Endodermal cell (in vitro differentiated cells): ENCODE results near the gene RPRD2. TPM values are rescaled to one million over a fixed set of nuclear protein-coding genes. Genes with fewer than 3 reads are reported as not detected.

Experiments
- DNase-seq: peaks from one replicate; pipeline ENCODE4 v3.0.0-alpha.2; 2017
- H3K27ac ChIP-seq: 2 replicates; pipeline ENCODE4 v1.5.1; 2013; ENCODE audit warnings: mild to moderate bottlenecking, low read depth, low read length, moderate library complexity
- H3K27me3 ChIP-seq: 2 replicates; pipeline ENCODE4 v1.6.1; 2013; ENCODE audit warnings: mild to moderate bottlenecking, low read length, moderate library complexity; ENCODE audit not compliant: insufficient read depth, control insufficient read depth, poor library complexity, severe bottlenecking
- H3K36me3 ChIP-seq: 2 replicates; pipeline ENCODE4 v1.7.0; 2013; ENCODE audit warnings: mild to moderate bottlenecking, low read length, moderate library complexity; ENCODE audit not compliant: control insufficient read depth, insufficient read depth
- H3K4me1 ChIP-seq: one replicate; pipeline ENCODE4 v1.7.0; 2013; ENCODE audit warnings: low read length; ENCODE audit not compliant: control insufficient read depth, insufficient read depth
- H3K4me3 ChIP-seq: 2 replicates; pipeline ENCODE4 v1.5.1; 2013; ENCODE audit warnings: mild to moderate bottlenecking, low read length, moderate library complexity
- H3K9ac ChIP-seq: 2 replicates; pipeline ENCODE4 v1.6.1; 2013; ENCODE audit warnings: mild to moderate bottlenecking, low read length, moderate library complexity; ENCODE audit not compliant: poor library complexity, severe bottlenecking; ENCODE audit errors: extremely low read depth
- H3K9me3 ChIP-seq: 2 replicates; pipeline ENCODE4 v1.6.1; 2013; ENCODE audit warnings: mild to moderate bottlenecking, low read length, moderate library complexity; ENCODE audit not compliant: control insufficient read depth
- H3K27ac Mint-ChIP-seq: 2 replicates; pipeline ENCODE4 v1.8.0; 2020; ENCODE audit warnings: mixed read lengths
- H3K27me3 Mint-ChIP-seq: 2 replicates; pipeline ENCODE4 v1.8.0; 2021; ENCODE audit warnings: mild to moderate bottlenecking, mixed read lengths; ENCODE audit not compliant: insufficient read depth
- H3K36me3 Mint-ChIP-seq: 2 replicates; pipeline ENCODE4 v1.8.0; 2020; ENCODE audit warnings: low read depth, mixed read lengths
- H3K4me1 Mint-ChIP-seq: 2 replicates; pipeline ENCODE4 v1.8.0; 2020; ENCODE audit warnings: mixed read lengths
- H3K4me3 Mint-ChIP-seq: 2 replicates; pipeline ENCODE4 v1.8.0; 2020; ENCODE audit warnings: mild to moderate bottlenecking, moderate library complexity, mixed read lengths
- H3K9me3 Mint-ChIP-seq: 2 replicates; pipeline ENCODE4 v1.8.0; 2020; ENCODE audit warnings: mild to moderate bottlenecking, mixed read lengths
- WGBS, 2 experiments: methylation state at CpG; one replicate each; pipeline versions ENCODE4 v1.1.5 to v1.1.7; 2013; ENCODE audit warnings: missing lambda C conversion rate in 2 of 2, mixed read lengths in 1 of 2; ENCODE audit not compliant: insufficient coverage in 1 of 2, insufficient read length in 1 of 2; 5-methylcytosine and 5-hydroxymethylcytosine counted together
- total RNA-seq, 2 donors: library from RNA; stranded (reverse); fragmentation: NEBNext Ultra II Directional in 1 of 2; extraction: Animal tissue kit (Norgen Biotek cat#: 25700) in 1 of 2; gene quantifications; 2 replicates in 1 of 2; 3 replicates in 1 of 2; pipeline ENCODE4 v1.2.1, GENCODE V29; 2021
- TF ChIP-seq, protein P1 (sequence below): fragments of 200-600 bp; sonication (generic); conservative IDR thresholded peaks from 2 replicates; pipeline ENCODE4 v1.5.0; 2021; ENCODE audit warnings: antibody characterized with exemption, mild to moderate bottlenecking

RPRD2 gene
- total RNA-seq, 2 donors from 2014 or later, result 33.1 to 35.9 TPM

GRCh38 chr1:150321826-150322166 is 42.2 kb upstream of the RPRD2 start:
- Mint-ChIP-seq H3K27me3 (peaks cover 3% of the 10 kb centered on the region), H3K4me1 (peaks cover 2% of the 10 kb centered on the region), H3K27ac (peak overlapping the region; percentile 98), H3K36me3 (peaks cover 25% of the 10 kb centered on the region), H3K4me3 (peak overlapping the region; percentile 97), H3K9me3 (peaks cover 4% of the 10 kb centered on the region)
- Histone ChIP-seq H3K36me3 (peaks cover 27% of the 10 kb centered on the region), H3K27me3 (no peaks in the 10 kb centered on the region), H3K9me3 (no peaks in the 10 kb centered on the region), H3K9ac (peak overlapping the region; percentile 81), H3K4me3 (peak overlapping the region; percentile 97), H3K27ac (no peak overlapping the region), H3K4me1 (no peaks in the 10 kb centered on the region)
- DNase-seq, result no peak
- TF ChIP-seq, protein P1, sequence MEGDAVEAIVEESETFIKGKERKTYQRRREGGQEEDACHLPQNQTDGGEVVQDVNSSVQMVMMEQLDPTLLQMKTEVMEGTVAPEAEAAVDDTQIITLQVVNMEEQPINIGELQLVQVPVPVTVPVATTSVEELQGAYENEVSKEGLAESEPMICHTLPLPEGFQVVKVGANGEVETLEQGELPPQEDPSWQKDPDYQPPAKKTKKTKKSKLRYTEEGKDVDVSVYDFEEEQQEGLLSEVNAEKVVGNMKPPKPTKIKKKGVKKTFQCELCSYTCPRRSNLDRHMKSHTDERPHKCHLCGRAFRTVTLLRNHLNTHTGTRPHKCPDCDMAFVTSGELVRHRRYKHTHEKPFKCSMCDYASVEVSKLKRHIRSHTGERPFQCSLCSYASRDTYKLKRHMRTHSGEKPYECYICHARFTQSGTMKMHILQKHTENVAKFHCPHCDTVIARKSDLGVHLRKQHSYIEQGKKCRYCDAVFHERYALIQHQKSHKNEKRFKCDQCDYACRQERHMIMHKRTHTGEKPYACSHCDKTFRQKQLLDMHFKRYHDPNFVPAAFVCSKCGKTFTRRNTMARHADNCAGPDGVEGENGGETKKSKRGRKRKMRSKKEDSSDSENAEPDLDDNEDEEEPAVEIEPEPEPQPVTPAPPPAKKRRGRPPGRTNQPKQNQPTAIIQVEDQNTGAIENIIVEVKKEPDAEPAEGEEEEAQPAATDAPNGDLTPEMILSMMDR, result no peak
- 0 to 2% methylated on average over 5 to 9 of the region's 9 CpGs for WGBS, 2 experiments

GRCh38 chr1:150322310-150322709 is 41.6 kb upstream of the RPRD2 start:
- WGBS, 2 experiments, result 93 to 98% methylated on average over 2 to 3 of the region's 3 CpGs
- Mint-ChIP-seq H3K36me3 (peaks cover 29% of the 10 kb centered on the region), H3K4me3 (peak overlapping the region; percentile 97), H3K9me3 (peaks cover 4% of the 10 kb centered on the region), H3K4me1 (peaks cover 2% of the 10 kb centered on the region), H3K27me3 (peaks cover 3% of the 10 kb centered on the region), H3K27ac (no peak overlapping the region)
- Histone ChIP-seq H3K4me3 (peak overlapping the region; percentile 97), H3K36me3 (peaks cover 32% of the 10 kb centered on the region), H3K27ac (no peak overlapping the region), H3K4me1 (no peaks in the 10 kb centered on the region), H3K9me3 (no peaks in the 10 kb centered on the region), H3K27me3 (no peaks in the 10 kb centered on the region), H3K9ac (peak overlapping the region; percentile 81)
- TF ChIP-seq, protein P1, result no peak
- DNase-seq, result no peak

DNA sequence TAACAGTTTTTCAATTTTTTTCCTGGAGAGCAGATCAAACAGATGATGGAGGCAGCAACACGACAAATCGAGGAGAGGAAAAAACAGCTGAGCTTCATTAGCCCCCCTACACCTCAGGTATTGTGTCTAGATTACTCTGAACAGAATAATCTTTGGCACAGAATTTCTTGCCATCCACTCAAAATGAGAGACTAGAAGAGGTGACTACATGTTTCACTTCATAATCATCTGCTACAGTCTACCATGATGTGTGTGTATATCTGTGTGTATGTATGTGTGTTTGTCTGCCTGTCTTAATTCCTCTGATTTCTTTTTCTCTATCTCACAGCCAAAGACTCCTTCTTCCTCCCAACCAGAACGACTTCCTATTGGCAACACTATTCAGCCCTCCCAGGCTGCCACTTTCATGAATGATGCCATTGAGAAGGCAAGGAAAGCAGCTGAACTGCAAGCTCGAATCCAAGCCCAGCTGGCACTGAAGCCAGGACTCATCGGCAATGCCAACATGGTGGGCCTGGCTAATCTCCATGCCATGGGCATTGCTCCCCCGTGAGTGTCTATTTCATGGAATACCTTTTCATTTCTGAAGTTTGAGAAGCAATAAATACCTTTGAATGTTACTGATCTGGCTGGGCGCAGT is 31.2 kb upstream of the RPRD2 start:
- TF ChIP-seq, protein P1, result no peak
- Histone ChIP-seq H3K4me1 (no peaks in the 10 kb centered on the region), H3K9me3 (no peaks in the 10 kb centered on the region), H3K27me3 (no peaks in the 10 kb centered on the region), H3K4me3 (no peak overlapping the region), H3K9ac (no peak overlapping the region), H3K36me3 (peaks cover 79% of the 10 kb centered on the region), H3K27ac (no peak overlapping the region)
- 95 to 96% methylated on average over 7 of the region's 7 CpGs for WGBS, 2 experiments
- Mint-ChIP-seq H3K4me1 (no peaks in the 10 kb centered on the region), H3K9me3 (no peaks in the 10 kb centered on the region), H3K36me3 (peaks cover 80% of the 10 kb centered on the region), H3K4me3 (no peak overlapping the region), H3K27ac (no peak overlapping the region), H3K27me3 (no peaks in the 10 kb centered on the region)
- no peak for DNase-seq
